Activated CD4-positive, alpha-beta T cell treated with anti-CD3 and anti-CD28 coated beads, Interleukin-2, amount 50 U/mL, for 48 hours (primary cell): ENCODE results near the gene MYLK.

Experiments
- DNase-seq, 2 experiments: peaks; one replicate each; pipeline ENCODE4 v3.0.0-alpha.2; 2020

MYLK gene

GRCh38 chr3:123637841-123638240, 246.3 kb downstream of the MYLK start:
- DNase-seq: no peak

- DNase-seq: no peak
Measured at GRCh38 chr3:123637131-123637530, 247.0 kb downstream of the MYLK start.

GRCh38 chr3:123636431-123636841, 247.7 kb downstream of the MYLK start:
- no peak for DNase-seq

GRCh38 chr3:123635717-123636116, 248.4 kb downstream of the MYLK start:
- DNase-seq: no peak

GRCh38 chr3:123635217-123635616, 248.9 kb downstream of the MYLK start:
- DNase-seq: no peak

GRCh38 chr3:123634149-123635051, 249.7 kb downstream of the MYLK start:
- DNase-seq: no peak

GRCh38 chr3:123633530-123633929, 250.6 kb downstream of the MYLK start:
- DNase-seq: no peak

- DNase-seq: no peak
Measured at GRCh38 chr3:123632161-123632655, 251.9 kb downstream of the MYLK start.

GRCh38 chr3:123629747-123630047, 254.4 kb downstream of the MYLK start:
- no peak for DNase-seq

GRCh38 chr3:123628996-123629746, 255.0 kb downstream of the MYLK start:
- no peak for DNase-seq

GRCh38 chr3:123627673-123628670, 256.2 kb downstream of the MYLK start:
- no peak for DNase-seq

GRCh38 chr3:123626881-123627280, 257.3 kb downstream of the MYLK start:
- no peak for DNase-seq

GRCh38 chr3:123624302-123624701, 259.8 kb downstream of the MYLK start:
- DNase-seq: no peak

- DNase-seq: no peak
Measured at GRCh38 chr3:123623346-123623880, 260.7 kb downstream of the MYLK start.

- DNase-seq: no peak
Measured at GRCh38 chr3:123622766-123623165, 261.4 kb downstream of the MYLK start.

GRCh38 chr3:123621850-123622189, 262.3 kb downstream of the MYLK start:
- DNase-seq: no peak

- no peak for DNase-seq
Measured at GRCh38 chr3:123621186-123621849, 262.8 kb downstream of the MYLK start.

GRCh38 chr3:123620343-123620742, 263.8 kb downstream of the MYLK start:
- no peak for DNase-seq

GRCh38 chr3:123618768-123619484, 265.2 kb downstream of the MYLK start:
- DNase-seq: no peak

- no peak for DNase-seq
Measured at GRCh38 chr3:123618076-123618708, 265.9 kb downstream of the MYLK start.

- DNase-seq: no peak
Measured at GRCh38 chr3:123616593-123616992, 267.5 kb downstream of the MYLK start.
